Ovary (tissue), 3 donors: ENCODE results near the gene OR10H2.

Experiments
- EP300 ChIP-seq: sonication (generic); formaldehyde crosslinking; IDR thresholded peaks from one replicate; pipeline ENCODE4 v1.6.1; 2017; ENCODE audit warnings: antibody characterized with exemption
- POLR2A ChIP-seq: fragments of 450-650 bp; IDR thresholded peaks from one replicate; pipeline ENCODE4 v1.6.1; 2017; ENCODE audit warnings: antibody characterized with exemption, mild to moderate bottlenecking, moderate library complexity
- TF ChIP-seq, protein P1 (sequence below), 3 donors: fragments of 450-650 bp in 2 of 3; fragments of 200-600 bp in 1 of 3; IDR thresholded peaks; one replicate each; pipeline versions ENCODE4 v1.5.1 to v1.8.0; 2016 to 2022; ENCODE audit warnings: antibody characterized with exemption in 3 of 3, mild to moderate bottlenecking in 1 of 3
- donor health status: DM: no; HTN: no; CAD: no.

DNA sequence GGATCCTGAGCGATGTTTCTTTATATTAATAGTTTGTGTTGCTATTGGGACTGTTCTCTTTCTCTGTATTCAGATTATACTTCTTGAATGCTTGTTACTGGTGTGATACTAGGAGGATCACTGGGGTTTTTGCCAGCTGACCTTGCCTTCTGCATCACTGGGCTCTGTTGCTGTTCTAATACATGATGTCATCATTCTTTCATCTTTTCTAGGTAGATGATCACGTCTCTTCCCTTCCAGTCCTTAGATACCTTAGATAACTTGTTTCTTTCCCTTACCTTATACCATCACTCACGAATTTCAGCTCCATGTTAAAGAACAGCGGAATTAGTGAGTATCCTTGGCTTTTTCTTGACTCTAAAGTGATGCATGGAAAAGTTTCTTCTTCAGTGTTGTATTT, 9.9 kb downstream of the OR10H2 start, which contains the start of gene OR10H3:
- no peak for TF ChIP-seq POLR2A
- TF ChIP-seq, protein P1, sequence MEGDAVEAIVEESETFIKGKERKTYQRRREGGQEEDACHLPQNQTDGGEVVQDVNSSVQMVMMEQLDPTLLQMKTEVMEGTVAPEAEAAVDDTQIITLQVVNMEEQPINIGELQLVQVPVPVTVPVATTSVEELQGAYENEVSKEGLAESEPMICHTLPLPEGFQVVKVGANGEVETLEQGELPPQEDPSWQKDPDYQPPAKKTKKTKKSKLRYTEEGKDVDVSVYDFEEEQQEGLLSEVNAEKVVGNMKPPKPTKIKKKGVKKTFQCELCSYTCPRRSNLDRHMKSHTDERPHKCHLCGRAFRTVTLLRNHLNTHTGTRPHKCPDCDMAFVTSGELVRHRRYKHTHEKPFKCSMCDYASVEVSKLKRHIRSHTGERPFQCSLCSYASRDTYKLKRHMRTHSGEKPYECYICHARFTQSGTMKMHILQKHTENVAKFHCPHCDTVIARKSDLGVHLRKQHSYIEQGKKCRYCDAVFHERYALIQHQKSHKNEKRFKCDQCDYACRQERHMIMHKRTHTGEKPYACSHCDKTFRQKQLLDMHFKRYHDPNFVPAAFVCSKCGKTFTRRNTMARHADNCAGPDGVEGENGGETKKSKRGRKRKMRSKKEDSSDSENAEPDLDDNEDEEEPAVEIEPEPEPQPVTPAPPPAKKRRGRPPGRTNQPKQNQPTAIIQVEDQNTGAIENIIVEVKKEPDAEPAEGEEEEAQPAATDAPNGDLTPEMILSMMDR (IDR thresholded peaks at IDR 0.05), result no peak
- TF ChIP-seq EP300, result no peak
